NOMO-1 (cell line): ENCODE results near the gene STRN4.
A peak's percentile ranks its signal among the peaks of the same experiment; 100 is the strongest.

Experiments used
- DNase-seq, 2 experiments: peaks; one replicate each; lab custom pipeline; 2025; ENCODE audit not compliant: unreplicated experiment in 2 of 2; lab: John Stamatoyannopoulos, UW

STRN4 gene

DNA sequence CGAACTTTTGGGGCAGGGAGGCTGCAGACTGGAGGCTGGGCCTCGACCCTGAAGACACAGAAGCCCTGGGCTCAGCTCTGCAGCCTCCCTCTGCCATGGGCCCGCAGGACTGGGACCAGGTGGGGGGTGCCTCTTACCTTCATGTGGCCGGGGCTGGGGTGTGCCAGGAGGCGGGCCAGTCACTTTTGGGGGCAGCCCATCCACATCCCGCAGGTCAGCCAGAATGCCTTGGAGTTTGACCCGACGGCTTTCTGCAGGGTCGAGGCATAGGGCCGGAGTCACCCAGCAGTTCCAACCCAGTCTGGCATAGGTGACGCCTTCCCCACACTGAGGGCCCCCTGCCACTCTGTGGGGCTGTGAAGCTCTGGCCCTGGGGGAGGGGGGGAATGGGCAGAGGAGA lies 18.5 kb downstream of the STRN4 start:
- DNase-seq: no peak

DNA sequence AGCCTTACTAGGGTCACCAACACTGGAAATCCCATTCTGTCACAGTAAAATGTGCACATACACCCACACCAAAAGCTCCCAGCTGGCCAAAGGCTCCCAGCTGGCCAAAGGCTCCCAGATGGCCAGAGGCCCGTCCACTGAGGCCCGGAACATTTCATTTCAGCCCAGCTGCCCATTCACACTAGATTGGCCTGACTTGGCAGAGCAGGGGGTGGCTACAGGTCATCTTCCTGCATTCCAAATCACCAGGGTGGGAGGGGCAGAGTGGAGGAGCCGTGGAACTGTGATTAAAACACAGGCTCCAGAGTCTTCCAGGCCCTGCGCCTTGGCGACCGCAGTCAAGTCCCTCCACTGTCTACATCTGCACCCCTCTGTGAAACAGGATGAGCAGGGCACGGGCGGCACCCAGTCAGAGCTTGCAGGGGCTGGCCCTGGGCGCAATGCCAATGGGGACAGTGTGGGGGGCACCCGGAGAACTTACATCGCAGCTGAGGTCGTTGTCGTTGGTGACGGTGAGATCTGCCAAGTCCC lies 19.2 kb downstream of the STRN4 start:
- DNase-seq: no peak

DNA sequence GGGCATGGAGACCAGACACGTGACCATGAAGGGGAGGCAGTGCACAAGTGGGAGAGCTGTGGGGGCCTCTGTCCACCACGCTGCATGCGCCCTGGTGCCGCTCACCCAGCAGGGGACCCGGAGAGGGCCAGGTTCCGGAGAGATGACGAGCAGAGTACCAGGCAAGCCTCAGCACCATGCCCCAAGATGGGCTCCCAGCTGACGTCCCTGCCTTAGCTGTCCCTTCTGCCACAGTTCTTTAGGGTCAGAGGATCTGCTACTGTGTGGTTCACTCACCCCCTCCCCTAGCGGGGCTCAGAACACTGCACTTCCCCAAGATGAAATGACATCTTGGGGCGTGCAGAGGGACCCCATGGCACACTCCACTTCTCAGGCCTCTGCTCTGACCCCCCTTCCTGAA lies 19.7 kb downstream of the STRN4 start:
- DNase-seq: no peak

DNA sequence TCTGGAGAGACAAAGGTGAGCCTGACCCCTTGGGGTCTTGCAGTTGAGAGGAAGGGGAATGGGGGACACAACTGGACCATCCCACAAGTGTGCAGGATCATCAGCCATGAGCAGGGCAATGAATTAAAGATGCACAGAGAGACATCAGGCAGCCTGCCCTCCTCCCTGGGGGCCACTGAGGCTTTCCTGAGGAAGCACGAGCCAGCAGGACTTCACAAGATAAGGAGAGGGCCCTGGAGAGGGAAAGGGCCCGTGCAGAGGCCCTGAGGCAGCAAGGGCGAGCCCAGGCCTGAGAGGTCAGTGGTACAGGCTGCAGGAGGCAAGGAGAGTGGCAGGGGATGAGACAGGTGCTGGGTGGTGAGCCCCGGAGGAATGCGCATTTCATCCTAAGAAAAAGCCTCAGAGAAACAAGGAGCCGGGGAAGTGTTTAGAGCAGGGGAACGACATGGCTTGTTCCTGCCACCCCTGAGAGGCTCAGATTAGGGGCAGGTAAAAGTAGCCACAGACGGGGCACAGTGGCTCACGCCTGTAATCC lies 20.3 kb downstream of the STRN4 start:
- no peak for DNase-seq

DNA sequence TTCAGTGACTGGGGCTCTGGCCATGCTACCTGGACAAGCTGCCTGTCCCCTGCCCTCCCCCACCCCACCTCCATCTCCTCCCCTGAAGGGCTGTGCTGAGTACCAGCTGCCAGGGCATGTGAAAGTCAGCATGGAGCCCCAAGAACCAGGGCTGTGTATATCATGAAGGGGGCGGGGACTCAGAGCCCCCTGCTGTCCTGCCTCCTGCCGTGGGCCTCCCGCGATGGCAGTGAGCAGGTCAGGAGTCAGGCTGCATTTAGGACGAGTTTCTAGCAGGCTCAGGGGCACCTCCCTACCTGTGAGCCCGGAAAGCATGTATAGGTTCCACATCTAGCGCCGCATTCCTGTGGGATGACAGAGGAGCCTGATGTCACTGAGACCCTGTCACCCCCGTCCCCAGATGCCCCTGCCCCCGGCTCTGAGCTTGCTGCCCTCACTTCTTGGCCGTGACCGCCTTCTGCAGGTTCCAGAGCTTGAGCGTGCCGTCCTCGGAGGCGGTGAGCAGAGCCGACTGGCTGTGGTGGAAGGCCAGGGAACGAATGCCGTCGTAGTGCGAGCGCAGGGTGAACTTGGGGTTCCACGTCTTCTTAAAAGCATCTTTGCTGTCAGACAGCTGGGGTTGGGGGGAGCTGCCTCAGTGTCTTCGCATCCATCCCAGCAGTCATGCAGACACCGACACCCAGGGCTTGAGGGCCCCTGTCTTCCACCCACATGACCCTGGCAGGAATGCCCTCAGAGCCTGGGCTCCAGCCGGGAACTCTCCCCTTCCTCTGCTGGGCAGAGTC lies 21.0 kb downstream of the STRN4 start:
- no peak for DNase-seq

DNA sequence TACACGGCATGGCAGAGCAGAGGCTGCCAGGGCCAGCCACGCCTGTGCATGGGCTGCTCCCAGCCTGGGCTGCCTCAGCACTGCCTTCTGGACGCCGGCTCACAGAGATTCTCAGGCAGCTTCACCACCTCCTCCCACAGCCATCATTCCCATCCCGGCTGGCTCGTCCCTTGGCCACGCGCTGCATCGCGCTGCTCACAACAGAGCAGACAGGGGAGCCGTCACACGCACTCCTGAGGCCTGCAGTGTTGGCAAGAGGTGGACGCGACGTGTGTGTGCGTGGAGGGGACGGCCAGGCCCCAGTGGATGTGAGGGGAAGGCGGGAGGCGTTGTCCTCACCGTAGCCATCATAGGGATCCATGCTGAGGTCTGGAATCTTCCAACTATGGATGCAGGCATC lies 21.8 kb downstream of the STRN4 start:
- no peak for DNase-seq

DNA sequence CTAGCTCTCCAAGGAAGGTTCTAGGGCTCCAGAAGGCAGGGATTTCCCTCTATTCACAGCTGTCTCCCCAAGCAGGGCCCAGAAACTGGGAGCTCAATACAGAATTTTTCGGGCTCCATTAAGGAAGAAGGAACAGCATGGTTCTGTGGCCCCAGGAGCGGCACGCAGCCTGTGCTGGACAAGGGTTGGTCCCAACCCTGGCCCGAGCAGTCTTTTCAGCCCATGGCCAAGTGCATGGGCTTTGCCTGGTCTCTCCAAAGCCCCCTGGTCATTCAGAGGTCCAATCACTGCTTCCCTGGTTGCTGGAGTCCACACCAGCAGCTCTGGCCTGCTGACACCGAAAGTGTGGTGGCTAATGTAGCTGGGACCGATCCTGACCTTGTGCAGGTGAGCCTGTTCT lies 22.8 kb downstream of the STRN4 start:
- no peak for DNase-seq

DNA sequence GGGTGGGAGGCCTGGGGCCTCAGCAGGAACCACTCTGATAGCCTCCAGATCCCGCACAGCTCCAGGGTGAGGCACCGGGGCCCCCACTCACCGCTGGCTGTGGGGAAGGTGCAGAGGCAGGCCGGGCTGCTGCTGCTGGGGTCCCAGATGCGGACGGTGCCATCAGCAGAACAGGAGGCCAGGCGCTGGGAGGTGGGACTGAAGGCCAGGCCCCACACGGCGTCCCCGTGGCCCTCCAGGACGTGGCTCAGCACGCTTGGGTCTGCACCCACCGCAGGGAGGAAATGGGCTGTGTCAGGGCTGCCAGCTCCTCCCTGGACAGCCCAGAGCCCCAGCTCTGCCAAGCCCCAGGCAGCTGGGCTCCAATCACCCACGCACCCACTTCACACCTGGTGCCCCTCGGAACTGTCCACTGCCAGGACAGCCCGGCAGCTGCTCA lies 23.2 kb downstream of the STRN4 start:
- no peak for DNase-seq

DNA sequence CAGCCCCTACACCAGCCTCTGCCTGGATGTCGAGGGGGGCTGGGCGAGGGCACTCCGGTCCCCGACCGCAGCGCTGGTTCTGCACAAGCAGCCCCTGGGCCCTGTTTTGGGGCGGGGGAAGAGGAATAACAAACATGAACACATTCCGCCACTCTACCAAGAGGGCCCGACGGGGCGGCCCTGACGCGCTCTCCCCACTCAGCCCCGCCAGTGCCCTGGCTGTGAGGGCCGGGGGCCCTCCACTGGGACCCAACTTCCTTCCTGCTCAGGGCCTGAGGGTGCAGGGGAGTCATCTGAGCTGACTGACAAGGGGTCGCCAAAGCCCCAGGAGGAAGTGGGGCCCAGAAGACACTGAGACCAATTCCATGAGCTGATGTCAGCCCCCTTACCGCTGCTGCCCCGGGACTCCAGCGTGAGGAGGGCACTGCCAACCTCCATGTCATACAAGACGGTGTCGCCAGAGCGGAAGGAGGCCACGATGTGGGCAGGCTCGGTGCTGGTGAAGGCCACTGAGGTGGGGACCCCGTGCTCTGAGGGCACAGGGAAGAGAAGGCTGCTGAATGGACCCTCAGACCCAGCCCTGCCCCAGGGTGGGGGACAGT lies 23.7 kb downstream of the STRN4 start:
- DNase-seq: no peak

DNA sequence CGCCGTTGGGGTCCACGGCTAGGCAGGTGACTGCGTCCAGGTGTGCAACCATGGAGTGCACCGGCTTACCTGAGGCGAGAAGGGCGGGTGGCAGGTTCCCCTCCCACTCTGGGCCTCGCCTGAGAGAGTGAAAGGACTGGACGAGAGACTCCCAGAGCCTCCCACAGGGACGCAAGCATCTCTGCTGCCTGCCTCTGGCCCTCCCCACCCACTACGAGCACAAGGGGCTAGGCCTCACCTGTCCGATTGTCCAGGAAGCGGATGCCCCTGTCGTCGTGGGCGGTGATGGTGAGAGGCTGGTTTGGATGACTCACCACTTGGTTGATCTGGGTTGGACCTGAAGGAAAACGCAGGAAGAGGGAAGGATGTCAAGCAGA lies 24.3 kb downstream of the STRN4 start:
- no peak for DNase-seq

DNA sequence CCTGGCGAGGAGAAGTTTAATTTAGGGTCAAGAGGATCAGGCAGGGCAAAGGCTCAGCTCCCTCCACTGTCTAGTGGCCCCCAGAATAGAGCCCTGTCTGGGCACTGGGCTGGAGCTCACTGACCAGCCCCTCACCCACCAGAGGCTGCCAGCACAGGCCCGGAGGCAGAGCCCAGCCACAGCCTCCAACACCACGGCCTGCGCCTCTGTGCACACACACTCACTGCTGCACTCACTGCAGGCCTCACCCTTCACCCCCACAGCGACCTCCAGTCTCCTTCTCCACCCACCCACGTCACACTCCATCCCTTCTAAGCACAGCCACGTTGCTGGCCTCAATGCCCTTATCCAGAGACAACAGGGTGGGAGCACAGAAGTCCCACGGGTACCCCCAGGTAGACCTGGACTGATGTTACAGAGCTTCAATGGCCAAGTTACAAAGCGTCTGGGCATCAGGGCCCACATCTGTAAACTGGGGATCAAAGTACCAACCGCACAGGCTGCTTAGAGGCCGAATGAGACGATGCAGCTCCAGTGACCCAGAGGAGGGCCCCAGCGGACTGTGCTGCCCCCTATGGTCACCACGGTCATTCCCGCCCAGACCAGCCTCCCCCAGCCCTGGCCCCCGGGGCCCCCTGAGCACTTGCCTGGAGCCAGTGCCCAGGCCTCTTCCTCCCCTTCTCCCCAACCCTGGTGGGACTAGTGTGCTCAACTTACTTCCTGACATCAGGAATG lies 24.8 kb downstream of the STRN4 start:
- DNase-seq: no peak

DNA sequence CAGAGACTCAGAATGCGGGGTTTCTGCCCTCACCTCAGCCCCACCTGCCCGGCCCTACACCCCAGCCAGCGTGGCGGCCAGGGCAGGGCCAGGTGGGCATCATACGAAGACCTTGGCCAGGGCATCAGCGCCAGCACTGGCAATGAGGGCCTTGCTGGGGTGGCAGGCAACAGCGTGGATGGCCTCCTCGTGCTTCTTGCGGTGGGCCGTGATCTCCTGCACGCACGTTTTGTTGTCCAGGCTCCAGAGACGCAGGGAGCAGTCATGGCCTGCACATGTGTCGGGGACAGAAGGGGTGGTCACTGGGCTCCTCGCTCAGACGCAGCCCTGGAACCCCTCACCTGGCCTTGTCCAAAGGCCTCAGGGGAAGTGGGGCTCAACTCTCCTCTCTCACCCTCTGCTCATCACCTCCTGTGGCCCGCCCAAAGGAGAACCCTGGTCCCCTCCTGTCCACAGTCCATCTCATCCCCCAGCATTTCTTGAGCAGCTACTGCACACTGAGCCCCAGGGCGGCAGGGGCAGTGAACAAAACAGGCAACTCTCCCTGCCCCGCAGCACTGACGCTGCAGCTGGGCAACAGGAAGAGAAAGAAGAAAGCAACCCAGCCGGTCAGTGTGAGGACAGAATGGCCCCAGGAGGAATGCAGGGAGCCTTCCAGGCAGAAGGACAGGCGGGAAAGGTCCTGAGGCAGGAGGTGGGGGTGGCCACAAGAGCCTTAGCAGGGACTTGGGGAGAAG lies 25.6 kb downstream of the STRN4 start:
- DNase-seq: no peak

DNA sequence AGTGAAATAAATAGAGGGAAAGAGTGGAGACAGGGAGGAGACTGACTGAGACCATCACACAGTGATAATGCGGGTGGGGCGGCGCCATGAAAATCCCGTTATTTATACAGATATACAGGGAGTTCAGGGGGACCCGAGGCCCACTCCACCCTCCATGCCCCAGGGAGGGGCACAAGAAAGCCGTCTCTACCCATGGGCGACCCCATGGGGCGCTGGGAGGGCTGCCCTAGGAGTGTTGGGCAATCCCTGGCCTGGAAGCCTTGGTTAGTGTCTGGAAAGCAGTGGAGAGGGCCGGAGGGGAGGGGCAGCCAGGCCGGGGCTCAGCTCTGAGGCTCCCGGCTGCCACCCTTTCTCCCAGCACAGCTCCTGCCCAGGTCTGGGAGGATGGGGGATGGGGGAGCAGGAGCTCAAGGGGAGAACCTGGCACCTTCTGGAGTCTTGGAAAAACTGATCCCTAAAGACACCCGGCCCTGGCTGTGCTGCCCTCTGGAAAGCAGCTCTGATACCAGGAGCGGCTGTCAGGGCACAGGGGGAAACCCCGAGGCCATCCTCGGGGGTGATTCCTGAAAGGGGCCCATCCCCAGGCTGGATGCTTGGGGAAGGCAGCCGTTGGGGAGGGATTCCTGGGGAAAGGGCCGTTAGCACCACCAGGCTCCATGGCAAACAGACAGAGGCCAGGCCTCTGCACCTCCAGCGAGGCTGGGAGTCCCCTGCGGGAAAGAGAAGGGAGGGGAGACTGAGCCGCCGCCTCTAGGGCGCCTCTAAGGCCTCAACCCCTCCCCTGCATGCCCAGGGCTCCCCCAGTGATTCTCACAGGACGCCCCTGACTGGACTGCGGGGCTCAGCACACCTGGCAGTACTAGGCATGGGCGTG lies 26.4 kb downstream of the STRN4 start:
- DNase-seq: no peak

DNA sequence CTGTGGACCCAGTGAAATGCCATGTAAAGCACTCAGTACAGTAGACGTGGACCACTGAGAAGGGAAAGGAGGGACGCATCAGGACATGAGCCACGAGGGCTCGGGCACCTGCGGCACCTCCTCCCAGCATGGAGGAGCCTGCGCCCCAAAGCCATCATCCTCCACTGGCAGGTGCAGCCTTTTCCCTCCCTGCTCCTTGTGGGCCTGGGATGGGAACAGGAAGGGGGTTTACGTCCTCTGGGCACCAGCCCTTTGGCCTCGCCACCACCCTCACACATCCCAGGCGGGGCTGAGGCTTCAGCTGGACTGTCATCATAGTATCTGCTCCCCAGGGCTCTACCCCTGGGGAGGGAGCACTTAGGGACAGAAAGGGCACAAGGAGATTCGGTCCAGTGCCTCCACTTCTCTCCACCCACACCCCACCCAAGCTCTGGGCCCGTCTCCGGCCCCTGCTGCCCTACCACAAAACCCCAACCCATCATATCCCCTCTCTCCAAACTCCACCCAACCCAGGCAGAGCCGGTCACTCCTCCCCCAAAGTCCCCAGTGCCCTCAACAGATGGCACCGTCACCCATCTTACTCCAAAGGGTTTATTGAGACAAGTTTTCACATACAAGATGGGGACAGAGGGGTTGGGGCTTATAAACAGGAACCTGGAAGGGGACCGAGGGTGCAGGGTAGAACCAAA lies 27.2 kb downstream of the STRN4 start:
- DNase-seq: no peak

DNA sequence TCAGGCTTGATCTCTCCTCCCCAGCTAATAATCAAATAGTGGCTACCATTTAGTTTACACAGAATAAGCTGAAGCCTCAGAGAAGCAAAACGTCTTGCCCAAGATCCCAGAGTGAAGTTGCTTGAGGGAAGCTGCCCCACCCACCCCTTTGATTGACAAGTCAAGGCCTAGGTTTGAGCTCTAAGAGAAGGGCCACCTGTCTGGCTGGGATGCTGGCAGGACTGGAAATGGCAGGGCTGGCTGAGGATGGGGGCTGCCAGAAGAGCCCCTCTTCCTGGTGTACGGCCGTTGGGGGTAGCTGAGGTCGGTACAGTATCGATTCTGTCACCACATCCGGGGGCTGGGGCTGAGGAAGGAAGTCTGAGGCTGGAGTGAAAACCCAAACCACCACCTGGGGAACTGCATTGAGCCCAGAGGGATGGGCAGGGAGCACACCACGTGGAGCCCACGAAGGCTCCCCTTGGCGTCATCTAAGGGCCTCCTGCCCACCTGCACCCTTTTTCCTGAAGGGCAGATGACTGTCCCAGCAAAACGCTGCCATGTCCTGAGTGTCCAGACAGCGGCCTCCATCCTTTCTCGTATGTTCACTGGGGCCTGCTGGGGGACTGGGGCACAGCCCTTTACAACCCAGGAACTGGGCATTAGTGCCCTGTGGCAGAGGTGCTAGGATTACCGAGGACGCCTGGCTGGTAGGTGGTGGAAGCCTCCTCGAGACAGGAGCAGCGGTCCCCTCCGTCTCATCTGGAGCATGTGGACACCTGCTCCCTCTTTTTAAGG lies 27.9 kb downstream of the STRN4 start:
- DNase-seq: peak; percentile 65 to 73

DNA sequence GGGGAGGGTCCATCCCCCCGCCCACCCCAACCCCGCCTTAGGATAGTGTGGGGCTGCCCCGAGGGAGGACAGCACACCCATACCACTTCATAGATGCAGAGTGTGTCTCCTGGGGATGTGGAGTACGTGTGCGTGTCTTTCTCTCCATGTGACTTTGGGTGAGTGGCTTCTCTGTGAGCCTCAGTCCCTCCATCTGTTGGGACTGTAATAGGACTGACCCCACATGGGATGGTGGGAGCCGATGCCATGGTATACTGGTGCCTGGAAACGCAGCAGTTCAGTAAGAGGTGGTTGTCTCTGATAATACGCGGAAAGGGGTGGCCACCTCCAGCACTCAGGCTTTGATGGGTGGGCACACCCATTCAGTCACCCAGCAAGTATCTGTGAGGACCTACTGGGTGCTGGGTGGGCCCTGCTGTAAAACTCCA lies 28.5 kb downstream of the STRN4 start:
- no peak for DNase-seq

DNA sequence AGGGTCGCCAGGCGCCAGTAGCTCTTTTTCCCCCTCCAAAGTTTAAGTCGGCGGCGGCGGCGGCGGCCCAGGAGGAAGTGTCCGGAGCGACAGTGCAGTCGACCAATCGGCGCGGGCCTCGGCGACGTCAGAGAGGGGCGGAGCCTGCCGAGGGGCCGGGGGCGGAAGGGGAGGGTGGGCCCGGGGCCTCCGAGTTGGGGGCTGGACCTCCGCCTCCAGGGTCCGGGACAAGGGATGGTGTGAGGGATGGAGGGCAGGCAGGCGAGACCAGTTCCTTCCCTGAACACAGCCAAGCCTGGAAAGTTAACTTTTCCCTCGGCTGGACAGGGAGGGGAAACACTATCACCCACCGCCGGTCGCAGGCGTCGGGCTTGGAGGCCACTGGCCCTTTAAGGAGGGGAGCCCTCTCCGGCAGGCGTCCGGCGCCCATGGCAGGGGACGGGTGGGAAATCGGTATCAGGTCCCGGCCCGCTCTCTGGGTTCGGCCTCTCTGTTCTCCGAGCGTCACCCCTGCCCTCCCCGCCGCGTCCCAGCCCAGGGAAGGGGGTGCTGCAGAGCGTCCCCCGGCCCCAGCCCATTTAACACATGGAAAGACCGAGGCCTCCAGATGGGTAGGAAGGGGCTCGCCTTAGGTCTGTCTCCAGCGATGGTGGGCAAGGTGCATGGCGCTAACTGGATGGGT lies 29.1 kb downstream of the STRN4 start, which contains the start of gene PRKD2:
Gene PRKD2 (minus strand): TSS at position 81 of the 682 bp plus-strand sequence. CDS start 744 bp downstream, outside the sequence.
- peak; percentile 57 to 68 for DNase-seq

DNA sequence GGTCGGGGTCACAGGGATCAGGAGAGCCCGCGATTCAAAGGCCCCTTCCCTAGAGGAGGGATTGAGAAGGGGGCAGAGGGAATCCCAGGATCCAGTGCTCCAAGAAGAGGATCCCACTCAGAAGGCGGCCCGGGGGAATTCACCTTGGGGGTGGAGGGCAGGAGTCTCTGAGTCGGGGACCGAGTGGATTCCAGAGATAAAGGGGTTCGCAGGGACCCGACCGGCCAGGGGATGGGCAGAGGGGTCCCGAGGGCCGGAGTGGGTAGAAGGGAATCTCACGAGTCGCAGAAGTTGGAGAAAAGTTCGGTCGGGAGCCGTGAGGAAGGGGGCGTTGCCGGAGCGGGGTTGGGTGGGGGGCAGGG lies 29.6 kb downstream of the STRN4 start:
- no peak for DNase-seq
